SK-N-SH treated with all-trans-retinoic acid at 6 μM for 48 hours (cell line): ENCODE results near the gene ABHD11.
A peak's percentile ranks its signal among the peaks of the same experiment; 100 is the strongest.

Experiments used
- ATAC-seq: fragments of 200-7000 bp; cut with Tn5 transposase; 3 replicates; pipeline ENCODE4 v1.9.1; 2020; ENCODE audit warnings: mild to moderate bottlenecking, moderate library complexity
- ARNTL ChIP-seq: fragments of 450-650 bp; formaldehyde crosslinking; IDR thresholded peaks from 2 replicates; pipeline ENCODE4 v1.5.0; 2020; ENCODE audit warnings: low read depth, mild to moderate bottlenecking, moderate library complexity, borderline replicate concordance
- BACH2 ChIP-seq: fragments of 250-450 bp; sonication (Bioruptor Pico); IDR thresholded peaks from 2 replicates; pipeline ENCODE4 v1.9.0; 2021; ENCODE audit warnings: mild to moderate bottlenecking, borderline replicate concordance
- CSDC2 ChIP-seq: fragments of 250-450 bp; sonication (Bioruptor Pico); IDR thresholded peaks from 2 replicates; pipeline ENCODE4 v1.5.0; 2020; ENCODE audit warnings: mild to moderate bottlenecking, moderate library complexity
- ESRRG ChIP-seq: fragments of 250-450 bp; sonication (Bioruptor Pico); IDR thresholded peaks from 2 replicates; pipeline ENCODE4 v1.6.1; 2021; ENCODE audit warnings: mild to moderate bottlenecking
- GLIS3 ChIP-seq: fragments of 250-450 bp; sonication (Bioruptor Pico); IDR thresholded peaks from 2 replicates; pipeline ENCODE4 v1.5.0; 2020; ENCODE audit warnings: mild to moderate bottlenecking, moderate library complexity
- ISL1 ChIP-seq: fragments of 250-450 bp; sonication (Bioruptor Pico); IDR thresholded peaks from 2 replicates; pipeline ENCODE4 v2.1.2; 2022; ENCODE audit warnings: mild to moderate bottlenecking, moderate library complexity
- OSR1 ChIP-seq: fragments of 250-450 bp; sonication (Bioruptor Pico); IDR thresholded peaks from 2 replicates; pipeline ENCODE4 v1.8.0; 2022; ENCODE audit warnings: moderate library complexity, mild to moderate bottlenecking, inconsistent platforms
- PPARA ChIP-seq: fragments of 250-450 bp; sonication (Bioruptor Pico); IDR thresholded peaks from 2 replicates; pipeline ENCODE4 v1.5.0; 2020; ENCODE audit warnings: mild to moderate bottlenecking, borderline replicate concordance
- RARB ChIP-seq: fragments of 250-450 bp; sonication (Bioruptor Pico); IDR thresholded peaks from 2 replicates; pipeline ENCODE4 v1.8.0; 2021; ENCODE audit warnings: mild to moderate bottlenecking, moderate library complexity
- TCF4 ChIP-seq: fragments of 250-450 bp; sonication (Bioruptor Pico); IDR thresholded peaks from 2 replicates; pipeline ENCODE4 v1.8.0; 2021; ENCODE audit warnings: mild to moderate bottlenecking, moderate library complexity, borderline replicate concordance
- ZC3H10 ChIP-seq: fragments of 250-450 bp; sonication (Bioruptor Pico); IDR thresholded peaks from 2 replicates; pipeline ENCODE4 v1.5.1; 2021; ENCODE audit warnings: mild to moderate bottlenecking, moderate library complexity
- ZFP3 ChIP-seq: fragments of 250-450 bp; sonication (Bioruptor Pico); IDR thresholded peaks from 2 replicates; pipeline ENCODE4 v1.5.0; 2020; ENCODE audit warnings: mild to moderate bottlenecking, moderate library complexity
- ZFP30 ChIP-seq: fragments of 450-650 bp; formaldehyde crosslinking; IDR thresholded peaks from 2 replicates; pipeline ENCODE4 v1.5.0; 2022; ENCODE audit warnings: mild to moderate bottlenecking, moderate library complexity
- ZNF565 ChIP-seq: fragments of 450-650 bp; formaldehyde crosslinking; conservative IDR thresholded peaks from 2 replicates; pipeline ENCODE4 v1.5.0; 2020; ENCODE audit warnings: low read depth, mild to moderate bottlenecking, moderate library complexity
- ZNF70 ChIP-seq: fragments of 450-650 bp; formaldehyde crosslinking; IDR thresholded peaks from 2 replicates; pipeline ENCODE4 v1.5.0; 2020; ENCODE audit warnings: mild to moderate bottlenecking, moderate library complexity
- ZNF8 ChIP-seq: fragments of 450-650 bp; formaldehyde crosslinking; IDR thresholded peaks from 2 replicates; pipeline ENCODE4 v1.5.0; 2020; ENCODE audit warnings: mild to moderate bottlenecking, moderate library complexity
- TF ChIP-seq, protein P1 (sequence below): fragments of 250-450 bp; sonication (Bioruptor Pico); IDR thresholded peaks from 2 replicates; pipeline ENCODE4 v1.5.1; 2021; ENCODE audit warnings: mild to moderate bottlenecking, moderate library complexity
- TF ChIP-seq, protein P2 (sequence below): fragments of 250-450 bp; sonication (Bioruptor Pico); IDR thresholded peaks from 2 replicates; pipeline ENCODE4 v1.5.1; 2020; ENCODE audit warnings: low read depth, mild to moderate bottlenecking, moderate library complexity
- TF ChIP-seq, protein P3 (sequence below): fragments of 250-450 bp; sonication (Bioruptor Pico); IDR thresholded peaks from 2 replicates; pipeline ENCODE4 v1.8.0; 2020; ENCODE audit warnings: mild to moderate bottlenecking, moderate library complexity, borderline replicate concordance

ABHD11 gene

DNA sequence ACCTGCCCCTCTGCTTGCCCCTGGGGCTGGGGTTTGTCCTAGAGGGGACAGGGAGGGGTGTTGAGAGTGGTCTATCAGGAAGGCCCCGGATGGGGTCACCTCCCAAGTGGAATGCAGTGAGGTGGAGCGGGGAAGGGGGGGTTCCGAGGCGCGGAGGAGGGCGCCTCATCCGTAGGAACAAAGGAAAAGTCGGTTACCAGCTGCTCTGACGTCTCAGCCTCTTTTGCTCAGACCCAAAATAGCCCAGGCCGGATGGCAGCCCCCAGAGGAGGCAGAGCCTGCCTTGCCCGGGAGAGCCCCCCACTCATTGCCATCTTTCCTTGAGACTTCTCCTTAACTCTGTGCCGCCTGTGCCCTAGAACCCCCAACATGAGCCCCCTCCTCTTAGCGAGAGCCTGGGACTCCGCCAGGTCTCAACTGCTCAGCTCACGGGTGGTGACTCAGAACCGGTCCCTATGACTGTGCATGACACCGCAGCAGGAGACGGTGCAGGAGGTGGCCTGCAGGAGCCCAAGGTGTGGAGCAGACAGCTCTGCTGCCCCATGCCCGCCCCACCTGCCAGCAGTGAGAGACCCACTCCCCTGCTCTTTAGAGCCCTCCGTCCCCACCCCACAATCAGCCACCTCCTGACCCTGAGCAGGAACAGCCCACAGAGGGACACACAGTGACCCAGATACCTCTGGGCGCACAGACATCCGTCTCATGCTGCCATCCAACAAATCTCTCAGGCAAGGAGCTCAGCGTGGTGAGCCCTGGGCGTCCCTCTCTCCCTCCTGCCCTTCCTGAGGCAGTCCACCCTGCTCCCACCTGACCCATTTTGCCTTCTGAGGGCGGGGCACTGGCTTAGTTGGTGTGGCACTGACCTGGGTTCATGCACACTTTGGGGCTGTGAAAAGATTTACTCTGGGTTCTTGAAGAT is 32.2 kb downstream of the ABHD11 start:
- TF ChIP-seq BACH2 (CRISPR knock-in tag) = no peak
- peak; percentile 54 for ATAC-seq

DNA sequence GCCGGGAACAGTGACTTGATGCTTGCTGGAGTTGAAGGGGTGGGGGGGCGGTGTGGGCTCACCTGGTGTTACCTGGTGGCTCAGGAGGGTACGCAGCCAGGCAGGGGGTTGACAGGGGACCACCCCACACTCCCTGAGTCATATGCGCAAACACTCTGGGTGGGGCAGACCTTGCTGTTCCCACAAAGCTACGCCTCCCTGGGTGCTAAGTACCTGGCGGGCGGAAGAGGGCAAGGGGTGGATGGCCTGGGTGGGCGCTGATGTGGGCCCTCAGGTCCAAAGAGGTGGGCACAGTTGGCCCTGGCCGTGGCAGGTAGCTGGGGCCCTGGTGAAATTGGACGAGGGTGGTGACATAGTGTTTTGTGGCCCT is 33.1 kb downstream of the ABHD11 start:
- no peak for ATAC-seq
- TF ChIP-seq, protein P1, sequence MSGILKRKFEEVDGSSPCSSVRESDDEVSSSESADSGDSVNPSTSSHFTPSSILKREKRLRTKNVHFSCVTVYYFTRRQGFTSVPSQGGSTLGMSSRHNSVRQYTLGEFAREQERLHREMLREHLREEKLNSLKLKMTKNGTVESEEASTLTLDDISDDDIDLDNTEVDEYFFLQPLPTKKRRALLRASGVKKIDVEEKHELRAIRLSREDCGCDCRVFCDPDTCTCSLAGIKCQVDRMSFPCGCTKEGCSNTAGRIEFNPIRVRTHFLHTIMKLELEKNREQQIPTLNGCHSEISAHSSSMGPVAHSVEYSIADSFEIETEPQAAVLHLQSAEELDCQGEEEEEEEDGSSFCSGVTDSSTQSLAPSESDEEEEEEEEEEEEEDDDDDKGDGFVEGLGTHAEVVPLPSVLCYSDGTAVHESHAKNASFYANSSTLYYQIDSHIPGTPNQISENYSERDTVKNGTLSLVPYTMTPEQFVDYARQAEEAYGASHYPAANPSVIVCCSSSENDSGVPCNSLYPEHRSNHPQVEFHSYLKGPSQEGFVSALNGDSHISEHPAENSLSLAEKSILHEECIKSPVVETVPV (CRISPR knock-in tag) = no peak
- TF ChIP-seq PPARA (CRISPR knock-in tag) (no peak), RARB (CRISPR knock-in tag) (no peak), BACH2 (CRISPR knock-in tag) (no peak), ZNF565 (CRISPR knock-in tag) (no peak), GLIS3 (no peak), TCF4 (no peak), ZC3H10 (CRISPR knock-in tag) (no peak), ZNF70 (no peak), ESRRG (CRISPR knock-in tag) (no peak), ZFP30 (CRISPR knock-in tag) (no peak), ISL1 (CRISPR knock-in tag) (no peak), CSDC2 (no peak)
- TF ChIP-seq, protein P2, sequence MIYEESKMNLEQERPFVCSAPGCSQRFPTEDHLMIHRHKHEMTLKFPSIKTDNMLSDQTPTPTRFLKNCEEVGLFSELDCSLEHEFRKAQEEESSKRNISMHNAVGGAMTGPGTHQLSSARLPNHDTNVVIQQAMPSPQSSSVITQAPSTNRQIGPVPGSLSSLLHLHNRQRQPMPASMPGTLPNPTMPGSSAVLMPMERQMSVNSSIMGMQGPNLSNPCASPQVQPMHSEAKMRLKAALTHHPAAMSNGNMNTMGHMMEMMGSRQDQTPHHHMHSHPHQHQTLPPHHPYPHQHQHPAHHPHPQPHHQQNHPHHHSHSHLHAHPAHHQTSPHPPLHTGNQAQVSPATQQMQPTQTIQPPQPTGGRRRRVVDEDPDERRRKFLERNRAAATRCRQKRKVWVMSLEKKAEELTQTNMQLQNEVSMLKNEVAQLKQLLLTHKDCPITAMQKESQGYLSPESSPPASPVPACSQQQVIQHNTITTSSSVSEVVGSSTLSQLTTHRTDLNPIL (CRISPR knock-in tag) = no peak

DNA sequence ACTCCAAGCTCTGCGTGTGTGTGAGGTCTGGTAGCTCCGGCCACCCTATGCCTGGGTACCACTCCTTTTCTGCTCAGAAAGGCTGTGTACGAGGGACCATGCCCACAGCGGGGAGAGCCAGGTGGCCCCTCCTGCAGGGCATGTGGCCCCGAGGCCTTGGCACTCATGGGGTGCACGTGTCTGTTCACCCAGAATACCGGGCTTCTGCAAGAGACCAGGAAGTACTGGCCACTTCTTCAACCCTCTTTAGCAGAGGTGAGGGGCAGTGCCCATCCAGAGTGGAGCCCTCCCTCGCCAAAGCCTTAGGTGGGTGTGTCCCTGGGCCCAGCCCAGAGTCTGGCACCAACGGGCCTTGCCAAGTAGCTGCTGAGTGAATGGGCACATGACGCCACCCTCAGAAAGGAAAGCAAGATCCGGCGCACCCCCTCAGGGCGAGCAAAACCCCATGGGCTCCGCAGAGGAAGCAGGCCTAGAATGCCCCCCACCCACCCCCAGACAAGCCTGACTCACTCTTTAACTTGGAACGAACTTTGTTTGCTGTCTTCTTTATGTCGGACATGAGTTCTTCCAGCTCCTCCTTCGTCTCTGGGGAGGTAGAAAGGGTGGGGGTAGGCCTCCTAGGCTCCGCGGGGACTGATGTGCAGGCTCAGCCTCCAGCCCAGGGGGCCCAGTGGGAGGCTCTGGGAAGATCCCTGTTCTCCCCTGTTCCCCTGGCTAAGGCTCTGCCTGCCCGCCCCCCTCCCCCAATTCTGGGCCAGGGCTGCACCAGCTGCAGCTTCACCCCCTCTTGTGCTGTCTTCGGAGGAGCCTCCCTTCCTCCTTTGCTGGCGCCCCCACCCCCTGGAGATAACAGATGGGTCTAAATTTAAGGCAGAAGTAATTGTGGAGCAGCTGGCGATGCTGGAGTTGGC is 33.7 kb downstream of the ABHD11 start:
- TF ChIP-seq CSDC2 (no peak), OSR1 (CRISPR knock-in tag) (no peak), ARNTL (CRISPR knock-in tag) (no peak)
- TF ChIP-seq, protein P3, sequence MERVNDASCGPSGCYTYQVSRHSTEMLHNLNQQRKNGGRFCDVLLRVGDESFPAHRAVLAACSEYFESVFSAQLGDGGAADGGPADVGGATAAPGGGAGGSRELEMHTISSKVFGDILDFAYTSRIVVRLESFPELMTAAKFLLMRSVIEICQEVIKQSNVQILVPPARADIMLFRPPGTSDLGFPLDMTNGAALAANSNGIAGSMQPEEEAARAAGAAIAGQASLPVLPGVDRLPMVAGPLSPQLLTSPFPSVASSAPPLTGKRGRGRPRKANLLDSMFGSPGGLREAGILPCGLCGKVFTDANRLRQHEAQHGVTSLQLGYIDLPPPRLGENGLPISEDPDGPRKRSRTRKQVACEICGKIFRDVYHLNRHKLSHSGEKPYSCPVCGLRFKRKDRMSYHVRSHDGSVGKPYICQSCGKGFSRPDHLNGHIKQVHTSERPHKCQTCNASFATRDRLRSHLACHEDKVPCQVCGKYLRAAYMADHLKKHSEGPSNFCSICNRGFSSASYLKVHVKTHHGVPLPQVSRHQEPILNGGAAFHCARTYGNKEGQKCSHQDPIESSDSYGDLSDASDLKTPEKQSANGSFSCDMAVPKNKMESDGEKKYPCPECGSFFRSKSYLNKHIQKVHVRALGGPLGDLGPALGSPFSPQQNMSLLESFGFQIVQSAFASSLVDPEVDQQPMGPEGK (CRISPR knock-in tag) = peak; percentile 51; the same call in 1 of the 2 replicates
- peak; percentile 24 for ATAC-seq

DNA sequence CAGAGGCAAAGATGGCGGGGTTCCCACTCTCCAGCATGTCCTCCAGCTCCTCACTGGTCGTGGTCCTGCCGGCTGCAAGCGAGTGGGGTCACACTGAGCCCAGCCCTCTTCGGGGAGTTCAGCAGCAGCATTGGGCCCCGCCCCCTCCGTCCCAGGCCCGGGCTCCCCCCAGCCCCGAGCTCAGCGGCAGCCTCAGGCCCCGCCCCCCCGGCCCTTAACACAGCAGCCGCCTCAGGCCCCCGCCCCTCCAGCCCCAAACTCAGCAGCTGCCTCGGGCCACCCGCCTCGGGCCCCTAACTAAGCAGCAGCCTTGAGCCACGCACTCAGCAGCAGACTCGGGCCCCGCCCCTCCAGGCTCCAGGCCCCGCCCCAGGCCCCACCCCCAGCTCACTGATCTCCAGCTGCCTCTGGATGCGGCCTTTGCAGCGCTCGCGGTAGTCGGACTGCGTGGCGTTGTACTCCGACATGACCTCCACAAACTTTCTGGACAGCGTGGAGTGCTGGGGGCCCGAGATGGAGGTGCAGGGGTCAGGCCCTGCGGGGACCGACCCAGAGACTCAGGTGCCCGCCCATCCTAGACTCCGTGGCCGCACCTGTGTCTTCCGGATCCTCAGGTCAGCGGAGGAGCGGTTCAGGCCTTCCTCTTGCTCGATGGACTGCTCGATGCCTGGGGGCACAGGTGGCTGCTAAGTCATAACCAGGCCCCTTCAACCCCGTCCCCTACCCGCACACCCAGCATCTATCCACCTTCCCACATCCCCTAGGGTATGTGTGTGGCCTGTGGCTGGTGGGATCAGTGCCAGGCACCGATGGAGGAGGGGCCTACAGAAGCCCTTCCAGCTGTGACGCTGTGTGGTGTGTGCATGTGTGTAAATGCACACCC is 34.6 kb downstream of the ABHD11 start:
- peak; percentile 14; the same call in 2 of the 3 replicates for ATAC-seq
- TF ChIP-seq ZNF8 (CRISPR knock-in tag) = no peak
- TF ChIP-seq ZFP3 = no peak
- TF ChIP-seq OSR1 (CRISPR knock-in tag) = no peak
- no peak for TF ChIP-seq PPARA (CRISPR knock-in tag)
- TF ChIP-seq, protein P3 (CRISPR knock-in tag) = no peak
- no peak for TF ChIP-seq ESRRG (CRISPR knock-in tag)
- no peak for TF ChIP-seq ZNF70
- no peak for TF ChIP-seq ZFP30 (CRISPR knock-in tag)
- no peak for TF ChIP-seq RARB (CRISPR knock-in tag)
- TF ChIP-seq, protein P2 (CRISPR knock-in tag) = no peak
- TF ChIP-seq, all 23 proteins: peak for 0
